CD4-positive, alpha-beta T cell treated with Interleukin-6 at 100 ng/mL for 8 hours (primary cell): ENCODE results near the gene CCDC33.
"Not testable (repeated sequence)": the region's sequence is repeated elsewhere in the genome, so short reads cannot be mapped to it uniquely, and the experiment has no call there.

Source experiments
- DNase-seq: peaks from one replicate; pipeline ENCODE4 v3.0.0-alpha.2; 2020; ENCODE audit warnings: mixed read lengths, low spot score

CCDC33 gene

GRCh38 chr15:74336061-74337005, 100.2 kb downstream of the CCDC33 start:
- DNase-seq = no peak

GRCh38 chr15:74337146-74337545, 101.0 kb downstream of the CCDC33 start:
- DNase-seq = no peak

GRCh38 chr15:74337607-74338211, 101.6 kb downstream of the CCDC33 start:
- DNase-seq = no peak

GRCh38 chr15:74338676-74339075, 102.5 kb downstream of the CCDC33 start:
- no peak for DNase-seq

GRCh38 chr15:74339371-74339770, 103.2 kb downstream of the CCDC33 start:
- DNase-seq = no peak

- DNase-seq = no peak
These were observed 104.0 kb downstream of the CCDC33 start for GRCh38 chr15:74340150-74340549.

GRCh38 chr15:74343127-74343796, 107.1 kb downstream of the CCDC33 start:
- DNase-seq = no peak

- DNase-seq = no peak
These were observed 107.6 kb downstream of the CCDC33 start for GRCh38 chr15:74343797-74344127.

GRCh38 chr15:74345051-74345450, 108.9 kb downstream of the CCDC33 start:
- DNase-seq = no peak

- no peak for DNase-seq
These were observed 111.7 kb downstream of the CCDC33 start for GRCh38 chr15:74347757-74348250.

GRCh38 chr15:74349241-74349778, 113.2 kb downstream of the CCDC33 start:
- DNase-seq = no peak

- DNase-seq = no peak
These were observed 114.5 kb downstream of the CCDC33 start for GRCh38 chr15:74350295-74351275.

- DNase-seq = no peak
These were observed 115.5 kb downstream of the CCDC33 start for GRCh38 chr15:74351670-74352069.

- DNase-seq = no peak
These were observed 116.3 kb downstream of the CCDC33 start for GRCh38 chr15:74352393-74352910.

- not testable (repeated sequence) for DNase-seq
These were observed 117.9 kb downstream of the CCDC33 start for GRCh38 chr15:74353992-74354391.

GRCh38 chr15:74356050-74356449, 119.9 kb downstream of the CCDC33 start:
- DNase-seq = not testable (repeated sequence)

GRCh38 chr15:74357514-74357913, 121.4 kb downstream of the CCDC33 start:
- DNase-seq = not testable (repeated sequence)

- DNase-seq = not testable (repeated sequence)
These were observed 123.2 kb downstream of the CCDC33 start for GRCh38 chr15:74359376-74359775.

- not testable (repeated sequence) for DNase-seq
These were observed 124.7 kb downstream of the CCDC33 start for GRCh38 chr15:74360855-74361254.

GRCh38 chr15:74362482-74362881, 126.4 kb downstream of the CCDC33 start:
- no peak for DNase-seq
